ENCODE measurements around the gene CEP70.

Gene CEP70

DNA sequence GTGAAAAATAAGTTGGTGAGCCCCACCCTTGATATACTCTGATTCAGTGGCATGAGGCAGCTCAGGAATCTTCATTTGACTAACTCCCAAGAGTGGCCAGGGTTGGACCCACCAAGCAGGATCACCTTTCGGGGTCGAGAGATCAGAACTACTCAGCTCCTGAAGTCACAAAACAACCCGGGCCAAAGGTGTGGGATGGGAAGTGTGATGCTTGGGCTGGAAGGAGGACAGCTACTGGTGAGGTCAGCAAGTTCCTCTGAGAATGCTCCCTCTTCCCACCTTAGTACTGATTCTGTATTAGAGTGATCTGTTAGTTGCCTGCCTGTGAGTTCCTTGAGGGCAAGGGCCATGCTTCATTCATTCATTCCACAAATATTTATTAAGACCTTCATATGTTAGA lies 144.6 kb downstream of the CEP70 start:
- H3K9ac ChIP-seq (ENCODE audit: low read length): no peak overlapping the region
- no peaks in the 10 kb centered on the region for H3K9me3 ChIP-seq (ENCODE audit: control insufficient read depth, low read length)
- no peaks in the 10 kb centered on the region for H3K36me3 ChIP-seq (ENCODE audit: control insufficient read depth, insufficient read depth, low read length, severe bottlenecking)
- peaks cover 2% of the 10 kb centered on the region for H3K4me1 ChIP-seq (ENCODE audit: control insufficient read depth, insufficient read depth, low read length)
- no peak overlapping the region for H3K4me3 ChIP-seq (ENCODE audit: low read length)
- no peaks in the 10 kb centered on the region for H3K27me3 ChIP-seq (replicated peaks; ENCODE audit: control insufficient read depth, insufficient read depth, low read length)
- no peak for DNase-seq (ENCODE audit: low read depth)

DNA sequence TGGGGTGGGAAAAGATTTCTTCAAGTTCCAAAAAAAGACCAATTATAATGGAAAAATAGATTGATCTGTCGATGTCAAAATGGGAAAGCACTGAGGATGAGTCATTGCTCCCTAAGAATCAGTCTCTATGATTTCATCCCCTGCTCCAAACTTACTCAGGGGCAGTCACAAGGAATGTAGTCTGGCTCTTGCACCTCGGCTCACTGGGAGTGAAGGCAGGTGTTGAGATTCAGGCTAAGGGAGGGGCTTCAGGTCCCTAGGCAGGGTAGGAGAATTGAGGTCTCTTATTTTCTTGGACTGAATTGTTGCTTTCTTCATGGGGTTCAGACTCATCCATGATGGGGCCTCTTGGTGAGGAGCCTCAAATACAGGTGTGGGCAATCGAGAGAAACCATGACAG lies 145.4 kb downstream of the CEP70 start:
- H3K36me3 ChIP-seq (ENCODE audit: control insufficient read depth, insufficient read depth, low read length, severe bottlenecking): no peaks in the 10 kb centered on the region
- H3K4me3 ChIP-seq (ENCODE audit: low read length): no peak overlapping the region
- no peaks in the 10 kb centered on the region for H3K9me3 ChIP-seq (ENCODE audit: control insufficient read depth, low read length)
- no peak overlapping the region for H3K9ac ChIP-seq (ENCODE audit: low read length)
- no peaks in the 10 kb centered on the region for H3K4me1 ChIP-seq (ENCODE audit: control insufficient read depth, insufficient read depth, low read length)
- DNase-seq (ENCODE audit: low read depth): no peak
- no peaks in the 10 kb centered on the region for H3K27me3 ChIP-seq (replicated peaks; ENCODE audit: control insufficient read depth, insufficient read depth, low read length)

GRCh38 chr3:138445654-138446053 lies 148.4 kb downstream of the CEP70 start:
- no peaks in the 10 kb centered on the region for H3K9me3 ChIP-seq (ENCODE audit: control insufficient read depth, low read length)
- no peak for DNase-seq (ENCODE audit: low read depth)
- no peaks in the 10 kb centered on the region for H3K27me3 ChIP-seq (replicated peaks; ENCODE audit: control insufficient read depth, insufficient read depth, low read length)
- H3K36me3 ChIP-seq (ENCODE audit: control insufficient read depth, insufficient read depth, low read length, severe bottlenecking): no peaks in the 10 kb centered on the region
- H3K9ac ChIP-seq (ENCODE audit: low read length): no peak overlapping the region
- peaks cover 28% of the 10 kb centered on the region for H3K4me1 ChIP-seq (ENCODE audit: control insufficient read depth, insufficient read depth, low read length)
- H3K4me3 ChIP-seq (ENCODE audit: low read length): no peak overlapping the region

DNA sequence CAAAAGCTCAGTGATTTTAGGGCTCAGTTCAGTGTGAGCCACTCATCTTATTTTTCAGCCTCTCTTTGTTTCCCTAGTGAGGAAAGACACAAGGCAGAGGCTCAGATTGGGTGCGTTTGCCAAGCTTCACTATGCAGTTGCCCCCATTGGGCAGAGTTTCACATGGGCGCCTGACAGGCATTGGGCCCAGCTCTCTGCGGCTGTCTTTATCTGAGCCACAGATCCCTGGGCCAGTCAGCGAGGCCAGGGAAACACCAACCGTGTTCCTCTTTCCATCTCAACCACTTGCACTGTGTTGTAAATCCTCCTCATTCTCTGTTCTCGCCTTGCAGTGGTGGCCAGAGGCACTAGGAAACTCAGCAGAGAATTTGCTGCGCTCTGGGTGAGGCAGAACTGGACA lies 148.8 kb downstream of the CEP70 start:
- no peak overlapping the region for H3K9ac ChIP-seq (ENCODE audit: low read length)
- DNase-seq (ENCODE audit: low read depth): no peak
- H3K27me3 ChIP-seq (replicated peaks; ENCODE audit: control insufficient read depth, insufficient read depth, low read length): no peaks in the 10 kb centered on the region
- no peaks in the 10 kb centered on the region for H3K36me3 ChIP-seq (ENCODE audit: control insufficient read depth, insufficient read depth, low read length, severe bottlenecking)
- H3K4me1 ChIP-seq (ENCODE audit: control insufficient read depth, insufficient read depth, low read length): peaks cover 32% of the 10 kb centered on the region
- no peaks in the 10 kb centered on the region for H3K9me3 ChIP-seq (ENCODE audit: control insufficient read depth, low read length)
- H3K4me3 ChIP-seq (ENCODE audit: low read length): no peak overlapping the region
